Stimulated activated CD4-positive, alpha-beta T cell treated with anti-CD3 and anti-CD28 coated beads, Interleukin-2, amount 100 ng/mL, for 24 hours (primary cell): ENCODE measurements around the gene SRGAP1.

Experiments used
- DNase-seq, 2 donors: peaks; one replicate each; pipeline ENCODE4 v3.0.0-alpha.2; 2020

Gene SRGAP1

GRCh38 chr12:63941879-63942278 lies 97.4 kb downstream of the SRGAP1 start:
- no peak for DNase-seq

GRCh38 chr12:63942464-63943241 lies 98.2 kb downstream of the SRGAP1 start:
- DNase-seq: no peak

GRCh38 chr12:63944034-63944579 lies 99.6 kb downstream of the SRGAP1 start:
- no peak for DNase-seq

DNA sequence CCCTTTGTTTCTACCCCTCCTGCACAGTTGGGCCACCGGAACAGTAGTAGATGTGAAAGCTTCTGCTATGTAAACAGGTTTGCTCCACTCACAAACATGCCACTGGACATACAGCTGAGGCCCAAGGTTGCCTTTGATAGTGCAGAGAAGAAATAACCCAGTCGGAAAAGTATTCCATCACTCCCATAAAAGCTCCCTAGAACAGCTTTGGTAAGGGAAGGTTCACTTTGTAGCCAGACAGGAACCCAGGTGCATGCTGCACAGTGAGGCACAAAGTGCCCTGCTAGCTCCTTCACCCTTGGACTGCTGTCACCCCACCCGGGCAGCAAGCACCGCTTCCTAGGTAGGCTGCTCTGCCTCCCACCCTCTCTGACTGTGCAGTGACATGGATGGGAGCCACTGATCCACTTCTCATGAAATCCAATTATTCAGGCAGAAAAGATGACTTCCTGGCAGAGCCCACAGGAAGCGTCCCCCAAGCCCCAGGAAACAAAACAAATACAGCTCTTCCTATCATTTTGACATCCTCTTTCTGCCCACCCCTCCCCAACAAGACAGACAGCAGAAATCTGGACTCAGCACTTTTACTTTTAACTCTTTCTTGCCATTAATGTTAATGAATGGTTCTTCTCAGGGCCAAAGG lies 100.2 kb downstream of the SRGAP1 start:
- DNase-seq: no peak

DNA sequence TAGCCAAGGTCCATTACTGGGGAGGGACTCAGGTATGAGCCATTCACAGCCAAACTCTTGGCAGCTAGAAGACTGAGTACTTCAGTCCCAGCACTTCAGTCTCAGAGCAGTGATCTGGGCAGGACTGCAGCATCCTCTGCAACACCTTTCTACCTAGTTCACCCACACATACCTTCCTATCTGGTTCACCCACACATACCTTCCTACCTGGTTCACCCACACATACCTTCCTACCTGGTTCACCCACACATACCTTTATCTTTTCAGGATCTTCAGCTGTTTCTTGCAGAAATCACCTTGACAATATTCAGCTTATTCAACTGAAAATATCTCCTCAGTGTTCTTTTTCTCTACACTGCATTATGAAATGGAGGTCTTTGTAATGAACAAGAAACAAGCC lies 101.3 kb downstream of the SRGAP1 start:
- DNase-seq: no peak

GRCh38 chr12:63948211-63948610 lies 103.7 kb downstream of the SRGAP1 start:
- DNase-seq: no peak

- DNase-seq: no peak
These were observed 105.4 kb downstream of the SRGAP1 start for GRCh38 chr12:63949902-63950301.

DNA sequence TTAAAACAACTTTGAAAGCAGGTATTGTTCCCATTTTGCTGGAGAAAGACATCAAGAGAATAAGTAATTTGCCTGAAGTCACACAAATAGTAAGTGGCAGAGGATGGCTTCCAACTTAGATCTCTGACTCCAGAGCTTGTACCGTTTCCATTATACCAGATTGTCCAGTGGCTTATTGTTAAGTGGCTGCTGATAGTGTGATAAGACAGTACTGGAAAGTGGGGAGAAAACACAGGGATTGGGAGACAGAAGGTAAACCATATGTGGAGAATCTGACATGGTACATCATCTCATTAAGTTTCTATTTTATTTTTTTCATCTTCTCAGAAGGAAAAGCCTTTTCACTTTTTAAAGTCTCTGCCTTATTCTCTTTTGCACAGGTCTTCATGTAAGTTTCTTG lies 108.5 kb downstream of the SRGAP1 start:
- DNase-seq: no peak

- no peak for DNase-seq
These were observed 111.5 kb downstream of the SRGAP1 start for GRCh38 chr12:63955831-63956666.

DNA sequence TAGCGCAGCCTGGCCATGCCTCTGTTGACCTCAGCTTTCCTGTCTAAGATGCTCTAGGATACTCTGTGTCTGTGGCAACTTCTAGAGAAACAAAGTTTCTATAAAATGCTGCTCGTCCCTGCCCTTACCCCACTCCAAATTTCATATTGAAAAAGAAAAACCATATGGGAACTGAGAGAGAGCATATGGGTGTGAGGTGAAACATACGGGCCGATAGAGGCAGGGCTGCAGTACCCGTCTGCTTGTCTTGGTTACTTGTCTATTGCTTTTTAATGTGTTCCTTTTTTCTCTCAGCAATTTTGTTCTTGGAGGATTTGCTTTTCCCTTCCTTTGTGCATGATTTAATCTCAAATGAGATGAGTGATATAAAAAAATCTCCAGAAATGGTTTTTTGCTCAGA lies 113.0 kb downstream of the SRGAP1 start:
- DNase-seq: no peak

GRCh38 chr12:63958876-63959580 lies 114.5 kb downstream of the SRGAP1 start:
- DNase-seq: no peak

- no peak for DNase-seq
These were observed 116.5 kb downstream of the SRGAP1 start for GRCh38 chr12:63961048-63961447.

DNA sequence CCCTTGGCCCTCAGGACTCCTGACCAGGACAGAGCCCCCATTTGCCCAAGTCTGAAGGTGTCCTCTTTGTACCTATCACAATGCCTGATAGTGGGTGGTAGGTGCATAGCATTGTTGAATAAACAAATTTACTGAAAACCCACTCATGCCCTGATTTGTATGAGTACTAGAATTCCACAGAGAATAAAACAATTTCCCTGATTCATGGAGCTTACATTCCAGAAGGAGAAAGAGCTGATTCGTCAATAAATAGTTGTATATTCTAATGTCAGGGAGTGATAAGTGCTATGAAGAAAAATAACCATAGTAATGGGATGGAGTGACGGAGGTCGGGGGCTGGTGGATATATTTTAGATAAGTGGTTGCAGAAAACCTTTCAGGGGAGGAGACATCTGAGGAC lies 117.0 kb downstream of the SRGAP1 start:
- DNase-seq: no peak

DNA sequence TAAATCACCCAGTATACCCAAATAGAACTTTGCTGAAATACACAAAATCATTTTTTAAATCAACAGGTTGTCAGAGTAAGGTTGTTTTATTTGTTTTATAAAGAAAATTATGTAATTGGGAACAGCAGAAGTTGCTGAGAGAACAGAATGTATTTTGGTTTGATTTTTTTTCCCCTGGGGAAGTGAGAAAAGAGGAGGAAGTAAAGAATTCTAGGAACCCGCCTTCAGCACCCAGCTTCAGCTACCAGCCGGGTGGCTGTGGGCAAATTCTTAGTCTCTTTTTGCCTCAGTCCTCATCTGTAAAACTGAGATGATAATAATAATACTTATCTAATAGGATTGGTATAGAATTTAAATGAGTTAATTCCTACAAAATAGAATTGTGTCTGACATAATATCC lies 119.4 kb downstream of the SRGAP1 start:
- no peak for DNase-seq

DNA sequence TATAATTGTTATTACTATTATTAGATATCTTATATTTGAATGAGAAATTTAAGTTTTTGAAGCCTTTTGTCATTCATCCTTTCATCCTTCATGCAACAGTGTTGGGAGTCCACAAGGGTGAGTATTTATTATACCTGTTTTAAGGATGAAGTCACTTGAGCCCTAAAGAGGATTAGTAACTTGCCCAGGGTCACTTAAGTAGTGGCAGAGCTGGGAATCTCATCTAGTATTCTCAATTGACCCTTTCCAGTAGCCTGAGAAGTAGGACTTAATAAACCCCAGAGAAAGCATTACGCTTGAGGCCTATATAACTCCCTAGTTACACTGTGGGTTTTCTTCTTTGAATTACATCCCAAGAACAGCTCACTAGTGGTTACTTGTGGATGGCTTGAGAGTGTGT lies 119.8 kb downstream of the SRGAP1 start:
- no peak for DNase-seq

- no peak for DNase-seq
These were observed 121.6 kb downstream of the SRGAP1 start for GRCh38 chr12:63965936-63966605.

GRCh38 chr12:63966606-63966975 lies 122.1 kb downstream of the SRGAP1 start:
- no peak for DNase-seq

DNA sequence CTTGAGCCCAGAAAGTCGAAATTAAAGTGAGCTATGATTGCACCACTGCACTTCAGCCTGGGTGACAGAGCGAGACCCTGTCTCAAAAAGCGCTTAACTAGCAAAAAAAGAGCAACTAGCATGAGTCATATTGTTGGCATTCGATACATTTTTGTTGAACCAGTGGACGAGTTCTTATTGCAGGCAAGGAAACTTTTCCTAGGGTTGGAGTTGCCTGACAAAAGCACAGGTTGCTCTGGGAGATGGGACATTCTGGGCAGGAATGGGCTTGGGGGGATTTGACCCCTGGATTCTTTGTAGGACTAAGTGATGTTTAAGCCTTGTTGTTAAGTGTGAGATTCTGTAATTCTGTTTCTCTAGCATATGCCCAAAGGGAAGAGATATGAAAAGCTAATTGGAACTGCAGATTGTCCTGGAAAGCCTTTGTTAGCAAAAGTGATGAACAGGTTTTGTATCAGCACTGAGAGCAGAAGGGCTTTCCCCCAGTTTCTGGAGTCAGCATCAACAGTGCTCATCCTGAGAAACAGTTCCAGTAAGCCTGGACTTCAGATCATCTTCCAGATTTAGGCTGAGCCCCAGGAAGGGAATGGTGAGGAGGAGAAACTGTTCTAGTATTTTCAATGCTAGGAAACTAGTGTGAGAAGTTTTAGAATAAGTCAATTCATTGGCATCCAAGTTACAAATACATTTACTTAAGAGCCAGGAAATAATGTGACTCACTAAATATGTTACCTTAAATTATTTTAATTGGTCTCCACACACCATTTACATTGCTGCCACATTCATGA lies 123.1 kb downstream of the SRGAP1 start:
- no peak for DNase-seq

DNA sequence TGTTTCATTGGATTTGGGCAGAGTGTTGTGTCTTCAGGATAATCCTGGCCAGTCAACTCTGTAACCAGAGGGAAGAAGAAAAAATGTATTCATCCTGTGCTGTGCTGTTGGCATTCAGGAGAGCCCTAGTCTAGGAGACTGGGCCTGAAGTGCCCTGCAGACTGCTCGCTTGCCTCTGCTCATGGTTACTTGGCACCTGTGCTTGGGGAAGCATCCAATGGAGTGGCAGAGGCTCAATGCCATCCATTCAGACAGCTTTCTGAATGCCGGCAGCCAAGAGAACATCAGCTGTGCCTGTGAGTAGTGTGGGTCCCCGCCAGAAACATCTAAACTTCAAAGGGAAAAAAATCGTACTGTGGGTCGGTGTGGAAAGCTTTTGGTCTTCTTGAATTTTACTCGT lies 124.2 kb downstream of the SRGAP1 start:
- DNase-seq: no peak

GRCh38 chr12:63976902-63977395 lies 132.4 kb downstream of the SRGAP1 start:
- DNase-seq: no peak

GRCh38 chr12:63977441-63977840 lies 132.9 kb downstream of the SRGAP1 start:
- no peak for DNase-seq
